K562 (cell line): Measurements from ENCODE around the gene CRACR2B. TPM values are rescaled to one million over a fixed set of nuclear protein-coding genes. Genes with fewer than 3 reads are reported as not detected.

Experiments used
- RHOXF2B ChIP-seq: fragments of 250-450 bp; sonication (Bioruptor Pico); conservative IDR thresholded peaks from 2 replicates; pipeline ENCODE4 v1.5.1; 2021
- SMAD3 ChIP-seq: fragments of 450-650 bp; formaldehyde crosslinking; conservative IDR thresholded peaks from 2 replicates; pipeline ENCODE4 v1.4.0; 2020; ENCODE audit warnings: mild to moderate bottlenecking
- ZZZ3 ChIP-seq: fragments of 450-650 bp; IDR thresholded peaks from 2 replicates; pipeline ENCODE4 v1.6.1; 2016; ENCODE audit warnings: antibody characterized with exemption, mild to moderate bottlenecking, moderate library complexity
- polyA plus RNA-seq, 8 experiments: library from polyadenylated mRNA; depleted of rRNA in 4 of 8; stranded (reverse) in 5 of 8; unstranded in 3 of 8; fragments of >200 nt; fragmentation: Nextera tagmentation in 2 of 8; fragmentation: Illumina TruSeq in 1 of 8; extraction: Ambion mirVana in 2 of 8; extraction: Trizol in 1 of 8; gene quantifications; 2 replicates each; pipeline versions ENCODE4 v1.2.1 to v1.2.3, GENCODE V29; 2011 to 2014; ENCODE audit warnings: inconsistent platforms in 1 of 8, missing spikeins in 1 of 8
- total RNA-seq, 7 experiments: library from RNA; depleted of rRNA in 6 of 7; stranded (reverse); fragments of >200 nt in 6 of 7; fragmentation: Illumina TruSeq in 2 of 7; extraction: Trizol in 2 of 7; gene quantifications; 2 replicates each; pipeline versions ENCODE4 v1.2.1 to v1.2.3, GENCODE V29; 2011 to 2021; ENCODE audit warnings: low replicate concordance in 1 of 7
- TF ChIP-seq, protein P1 (sequence below): fragments of 450-650 bp; IDR thresholded peaks from 2 replicates; pipeline ENCODE4 v1.6.1; 2018; ENCODE audit not compliant: partially characterized antibody
- TF ChIP-seq, protein P2 (sequence below): sonication (generic); formaldehyde crosslinking; IDR thresholded peaks from 2 replicates; pipeline ENCODE4 v1.9.0; 2022; ENCODE audit warnings: mild to moderate bottlenecking, missing genetic modification reagents

CRACR2B gene
- total and polyA plus RNA-seq, 9 of the 15 experiments (the other 6 are each of a cell fraction or from before 2014, with no cell fraction given): 0.10 to 51.0 (median 6.0) TPM

DNA sequence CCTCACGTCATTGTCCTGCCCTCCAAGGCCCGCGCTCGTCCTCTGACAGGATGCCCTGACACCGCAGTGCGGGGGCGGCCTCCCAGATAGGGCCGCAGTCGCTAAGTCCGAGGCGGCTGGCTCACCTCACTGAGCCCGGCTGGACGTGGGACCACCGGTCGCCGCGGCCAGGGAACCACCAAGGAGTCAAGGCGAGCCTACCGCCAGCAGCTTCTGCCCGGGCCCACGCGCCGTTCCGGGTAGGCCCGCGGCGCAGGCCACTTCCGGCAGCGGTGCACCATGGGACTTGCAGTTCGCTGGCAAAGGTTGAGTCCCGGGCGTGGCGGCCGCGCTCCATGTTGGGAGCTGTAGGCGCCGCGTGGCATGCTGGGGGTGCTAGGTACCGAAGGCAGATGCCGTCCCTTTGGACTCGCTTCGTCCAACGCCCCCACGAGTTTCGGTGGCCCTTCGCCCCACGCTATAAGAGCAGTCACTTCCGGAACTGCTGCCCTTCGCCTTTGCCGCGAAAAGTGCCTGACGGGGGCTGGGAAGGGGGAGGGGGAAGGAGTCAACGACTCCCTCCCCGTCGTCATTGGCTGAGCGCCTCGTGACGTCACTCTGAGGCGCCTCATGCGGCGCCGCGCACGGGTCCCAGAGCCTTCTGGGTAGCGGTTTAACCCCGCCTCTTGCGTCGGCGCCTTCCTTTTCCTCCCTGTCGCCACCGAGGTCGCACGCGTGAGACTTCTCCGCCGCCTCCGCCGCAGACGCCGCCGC is 18.3 kb upstream of the CRACR2B start, which contains the start of gene RPLP2 (continued):
- TF ChIP-seq, protein P1, sequence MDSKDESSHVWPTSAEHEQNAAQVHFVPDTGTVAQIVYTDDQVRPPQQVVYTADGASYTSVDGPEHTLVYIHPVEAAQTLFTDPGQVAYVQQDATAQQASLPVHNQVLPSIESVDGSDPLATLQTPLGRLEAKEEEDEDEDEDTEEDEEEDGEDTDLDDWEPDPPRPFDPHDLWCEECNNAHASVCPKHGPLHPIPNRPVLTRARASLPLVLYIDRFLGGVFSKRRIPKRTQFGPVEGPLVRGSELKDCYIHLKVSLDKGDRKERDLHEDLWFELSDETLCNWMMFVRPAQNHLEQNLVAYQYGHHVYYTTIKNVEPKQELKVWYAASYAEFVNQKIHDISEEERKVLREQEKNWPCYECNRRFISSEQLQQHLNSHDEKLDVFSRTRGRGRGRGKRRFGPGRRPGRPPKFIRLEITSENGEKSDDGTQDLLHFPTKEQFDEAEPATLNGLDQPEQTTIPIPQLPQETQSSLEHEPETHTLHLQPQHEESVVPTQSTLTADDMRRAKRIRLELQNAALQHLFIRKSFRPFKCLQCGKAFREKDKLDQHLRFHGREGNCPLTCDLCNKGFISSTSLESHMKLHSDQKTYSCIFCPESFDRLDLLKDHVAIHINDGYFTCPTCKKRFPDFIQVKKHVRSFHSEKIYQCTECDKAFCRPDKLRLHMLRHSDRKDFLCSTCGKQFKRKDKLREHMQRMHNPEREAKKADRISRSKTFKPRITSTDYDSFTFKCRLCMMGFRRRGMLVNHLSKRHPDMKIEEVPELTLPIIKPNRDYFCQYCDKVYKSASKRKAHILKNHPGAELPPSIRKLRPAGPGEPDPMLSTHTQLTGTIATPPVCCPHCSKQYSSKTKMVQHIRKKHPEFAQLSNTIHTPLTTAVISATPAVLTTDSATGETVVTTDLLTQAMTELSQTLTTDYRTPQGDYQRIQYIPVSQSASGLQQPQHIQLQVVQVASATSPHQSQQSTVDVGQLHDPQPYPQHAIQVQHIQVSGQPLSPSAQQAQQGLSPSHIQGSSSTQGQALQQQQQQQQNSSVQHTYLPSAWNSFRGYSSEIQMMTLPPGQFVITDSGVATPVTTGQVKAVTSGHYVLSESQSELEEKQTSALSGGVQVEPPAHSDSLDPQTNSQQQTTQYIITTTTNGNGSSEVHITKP: peak; percentile 55
- no peak for TF ChIP-seq RHOXF2B (CRISPR knock-in tag)
- TF ChIP-seq ZZZ3: no peak; the same call in 1 of the 2 replicates
- TF ChIP-seq, protein P2, sequence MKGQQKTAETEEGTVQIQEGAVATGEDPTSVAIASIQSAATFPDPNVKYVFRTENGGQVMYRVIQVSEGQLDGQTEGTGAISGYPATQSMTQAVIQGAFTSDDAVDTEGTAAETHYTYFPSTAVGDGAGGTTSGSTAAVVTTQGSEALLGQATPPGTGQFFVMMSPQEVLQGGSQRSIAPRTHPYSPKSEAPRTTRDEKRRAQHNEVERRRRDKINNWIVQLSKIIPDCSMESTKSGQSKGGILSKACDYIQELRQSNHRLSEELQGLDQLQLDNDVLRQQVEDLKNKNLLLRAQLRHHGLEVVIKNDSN (CRISPR knock-in tag): peak; percentile 68
- TF ChIP-seq SMAD3 (CRISPR knock-in tag): 0 out of 2 replicates have a peak, but pooled peaks have one; percentile 82
